Kidney glomerular epithelial cell (primary cell): ENCODE data around the gene FRG2B.
"Not testable (repeated sequence)": the region's sequence is repeated elsewhere in the genome, so short reads cannot be mapped to it uniquely, and the experiment has no call there.

ENCODE experiments used
- DNase-seq: peaks from one replicate; lab custom pipeline; 2025; lab: John Stamatoyannopoulos, UW

FRG2B gene

GRCh38 chr10:133599869-133600268, 26.7 kb downstream of the FRG2B start:
- DNase-seq = not testable (repeated sequence)

GRCh38 chr10:133592716-133593115, 33.9 kb downstream of the FRG2B start:
- DNase-seq = no peak

GRCh38 chr10:133590970-133591359, 35.6 kb downstream of the FRG2B start:
- DNase-seq = no peak

GRCh38 chr10:133590226-133590969, 36.2 kb downstream of the FRG2B start:
- DNase-seq = no peak

- DNase-seq = not testable (repeated sequence)
These were observed 49.6 kb downstream of the FRG2B start for GRCh38 chr10:133577037-133577436.
